HCT116 (cell line): ENCODE results near the gene SDCCAG8.

ENCODE experiments used
- CBX3 ChIP-seq: IDR thresholded peaks from 2 replicates; pipeline ENCODE4 v1.6.1; 2012; ENCODE audit warnings: low read depth
- POLR2A ChIP-seq: IDR thresholded peaks from 2 replicates; pipeline ENCODE4 v1.7.0; 2011; ENCODE audit warnings: borderline replicate concordance; ENCODE audit not compliant: insufficient read depth, insufficient read length; ENCODE audit errors: extremely low read depth
- RAD21 ChIP-seq: IDR thresholded peaks from 2 replicates; pipeline ENCODE4 v1.6.1; 2012; ENCODE audit warnings: low read depth, mild to moderate bottlenecking
- SIN3A ChIP-seq: IDR thresholded peaks from 2 replicates; pipeline ENCODE4 v1.6.1; 2012; ENCODE audit warnings: low read depth
- ZNF274 ChIP-seq: fragments of 200-500 bp; sonication (Bioruptor generic); IDR thresholded peaks from 2 replicates; pipeline ENCODE4 v1.6.1; 2014; ENCODE audit warnings: mild to moderate bottlenecking, low read depth, low read length, inconsistent platforms
- TF ChIP-seq, protein P1 (sequence below), 3 experiments: fragments of 200-600 bp in 1 of 3; sonication (generic) in 1 of 3; IDR thresholded peaks in 2 of 3; conservative IDR thresholded peaks in 1 of 3; 2 replicates each; pipeline ENCODE4 v1.5.1; 2012 to 2017; ENCODE audit warnings: low read depth in 2 of 3, low read length in 2 of 3, antibody characterized with exemption in 1 of 3, borderline replicate concordance in 1 of 3, control low read depth in 1 of 3, mild to moderate bottlenecking in 1 of 3, mixed read lengths in 1 of 3, mixed run types in 1 of 3, moderate library complexity in 1 of 3; ENCODE audit not compliant: insufficient read depth in 1 of 3
- TF ChIP-seq, protein P2 (sequence below): IDR thresholded peaks from 2 replicates; pipeline ENCODE4 v1.6.1; 2012; ENCODE audit warnings: low read depth
- TF ChIP-seq, protein P3 (sequence below): IDR thresholded peaks from 2 replicates; pipeline ENCODE4 v1.6.1; 2012

DNA sequence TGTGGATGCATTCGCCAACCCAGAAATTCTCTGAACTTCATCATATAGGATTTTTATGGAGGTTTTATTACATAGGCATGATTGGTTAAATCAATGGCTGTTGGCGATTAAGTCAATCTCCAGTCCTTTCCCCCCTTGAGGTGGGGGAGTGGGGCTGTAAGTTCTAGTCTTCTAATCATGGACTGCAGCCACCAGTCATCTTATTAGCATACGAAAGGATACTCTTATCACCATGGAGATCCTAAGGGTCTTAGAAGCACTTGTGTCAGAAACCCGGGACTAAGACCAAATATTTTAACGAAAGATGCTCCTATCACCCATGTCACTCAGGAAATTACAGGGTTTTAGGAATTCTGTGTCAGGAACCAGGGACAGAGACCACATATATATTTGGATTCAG lies 36.3 kb downstream of the SDCCAG8 start:
- no peak for TF ChIP-seq POLR2A
- TF ChIP-seq, protein P1, sequence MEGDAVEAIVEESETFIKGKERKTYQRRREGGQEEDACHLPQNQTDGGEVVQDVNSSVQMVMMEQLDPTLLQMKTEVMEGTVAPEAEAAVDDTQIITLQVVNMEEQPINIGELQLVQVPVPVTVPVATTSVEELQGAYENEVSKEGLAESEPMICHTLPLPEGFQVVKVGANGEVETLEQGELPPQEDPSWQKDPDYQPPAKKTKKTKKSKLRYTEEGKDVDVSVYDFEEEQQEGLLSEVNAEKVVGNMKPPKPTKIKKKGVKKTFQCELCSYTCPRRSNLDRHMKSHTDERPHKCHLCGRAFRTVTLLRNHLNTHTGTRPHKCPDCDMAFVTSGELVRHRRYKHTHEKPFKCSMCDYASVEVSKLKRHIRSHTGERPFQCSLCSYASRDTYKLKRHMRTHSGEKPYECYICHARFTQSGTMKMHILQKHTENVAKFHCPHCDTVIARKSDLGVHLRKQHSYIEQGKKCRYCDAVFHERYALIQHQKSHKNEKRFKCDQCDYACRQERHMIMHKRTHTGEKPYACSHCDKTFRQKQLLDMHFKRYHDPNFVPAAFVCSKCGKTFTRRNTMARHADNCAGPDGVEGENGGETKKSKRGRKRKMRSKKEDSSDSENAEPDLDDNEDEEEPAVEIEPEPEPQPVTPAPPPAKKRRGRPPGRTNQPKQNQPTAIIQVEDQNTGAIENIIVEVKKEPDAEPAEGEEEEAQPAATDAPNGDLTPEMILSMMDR (IDR thresholded peaks at IDR 0.05 in 2 of 3, conservative IDR thresholded peaks at IDR 0.05 in 1 of 3; ENCODE audit: borderline replicate concordance in 1 of 3, insufficient read depth in 1 of 3, low read depth in 2 of 3, low read length in 2 of 3): no peak
- no peak for TF ChIP-seq ZNF274
- TF ChIP-seq, protein P2, sequence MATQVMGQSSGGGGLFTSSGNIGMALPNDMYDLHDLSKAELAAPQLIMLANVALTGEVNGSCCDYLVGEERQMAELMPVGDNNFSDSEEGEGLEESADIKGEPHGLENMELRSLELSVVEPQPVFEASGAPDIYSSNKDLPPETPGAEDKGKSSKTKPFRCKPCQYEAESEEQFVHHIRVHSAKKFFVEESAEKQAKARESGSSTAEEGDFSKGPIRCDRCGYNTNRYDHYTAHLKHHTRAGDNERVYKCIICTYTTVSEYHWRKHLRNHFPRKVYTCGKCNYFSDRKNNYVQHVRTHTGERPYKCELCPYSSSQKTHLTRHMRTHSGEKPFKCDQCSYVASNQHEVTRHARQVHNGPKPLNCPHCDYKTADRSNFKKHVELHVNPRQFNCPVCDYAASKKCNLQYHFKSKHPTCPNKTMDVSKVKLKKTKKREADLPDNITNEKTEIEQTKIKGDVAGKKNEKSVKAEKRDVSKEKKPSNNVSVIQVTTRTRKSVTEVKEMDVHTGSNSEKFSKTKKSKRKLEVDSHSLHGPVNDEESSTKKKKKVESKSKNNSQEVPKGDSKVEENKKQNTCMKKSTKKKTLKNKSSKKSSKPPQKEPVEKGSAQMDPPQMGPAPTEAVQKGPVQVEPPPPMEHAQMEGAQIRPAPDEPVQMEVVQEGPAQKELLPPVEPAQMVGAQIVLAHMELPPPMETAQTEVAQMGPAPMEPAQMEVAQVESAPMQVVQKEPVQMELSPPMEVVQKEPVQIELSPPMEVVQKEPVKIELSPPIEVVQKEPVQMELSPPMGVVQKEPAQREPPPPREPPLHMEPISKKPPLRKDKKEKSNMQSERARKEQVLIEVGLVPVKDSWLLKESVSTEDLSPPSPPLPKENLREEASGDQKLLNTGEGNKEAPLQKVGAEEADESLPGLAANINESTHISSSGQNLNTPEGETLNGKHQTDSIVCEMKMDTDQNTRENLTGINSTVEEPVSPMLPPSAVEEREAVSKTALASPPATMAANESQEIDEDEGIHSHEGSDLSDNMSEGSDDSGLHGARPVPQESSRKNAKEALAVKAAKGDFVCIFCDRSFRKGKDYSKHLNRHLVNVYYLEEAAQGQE: no peak
- TF ChIP-seq, protein P3, sequence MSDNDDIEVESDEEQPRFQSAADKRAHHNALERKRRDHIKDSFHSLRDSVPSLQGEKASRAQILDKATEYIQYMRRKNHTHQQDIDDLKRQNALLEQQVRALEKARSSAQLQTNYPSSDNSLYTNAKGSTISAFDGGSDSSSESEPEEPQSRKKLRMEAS: no peak
- no peak for TF ChIP-seq RAD21
- TF ChIP-seq CBX3: no peak
- TF ChIP-seq SIN3A: no peak
